ENCODE results near the gene CMIP. TPM values are rescaled to one million over a fixed set of nuclear protein-coding genes. Genes with fewer than 3 reads are reported as not detected.
A peak's percentile ranks its signal among the peaks of the same experiment; 100 is the strongest.

Gene CMIP
- total RNA-seq, 3 donors from 2014 or later = 73.3 to 127 (median 79.8) TPM

- peaks cover 17% of the 10 kb centered on the region for H3K4me1 ChIP-seq (ENCODE audit: low read depth)
- no peaks in the 10 kb centered on the region for H3K36me3 ChIP-seq (ENCODE audit: low read depth)
- no peaks in the 10 kb centered on the region for H3K9me3 ChIP-seq
- DNase-seq (peak in 1 of 3 donors; percentile 25), ATAC-seq (no peak)
- TF ChIP-seq, protein P1, sequence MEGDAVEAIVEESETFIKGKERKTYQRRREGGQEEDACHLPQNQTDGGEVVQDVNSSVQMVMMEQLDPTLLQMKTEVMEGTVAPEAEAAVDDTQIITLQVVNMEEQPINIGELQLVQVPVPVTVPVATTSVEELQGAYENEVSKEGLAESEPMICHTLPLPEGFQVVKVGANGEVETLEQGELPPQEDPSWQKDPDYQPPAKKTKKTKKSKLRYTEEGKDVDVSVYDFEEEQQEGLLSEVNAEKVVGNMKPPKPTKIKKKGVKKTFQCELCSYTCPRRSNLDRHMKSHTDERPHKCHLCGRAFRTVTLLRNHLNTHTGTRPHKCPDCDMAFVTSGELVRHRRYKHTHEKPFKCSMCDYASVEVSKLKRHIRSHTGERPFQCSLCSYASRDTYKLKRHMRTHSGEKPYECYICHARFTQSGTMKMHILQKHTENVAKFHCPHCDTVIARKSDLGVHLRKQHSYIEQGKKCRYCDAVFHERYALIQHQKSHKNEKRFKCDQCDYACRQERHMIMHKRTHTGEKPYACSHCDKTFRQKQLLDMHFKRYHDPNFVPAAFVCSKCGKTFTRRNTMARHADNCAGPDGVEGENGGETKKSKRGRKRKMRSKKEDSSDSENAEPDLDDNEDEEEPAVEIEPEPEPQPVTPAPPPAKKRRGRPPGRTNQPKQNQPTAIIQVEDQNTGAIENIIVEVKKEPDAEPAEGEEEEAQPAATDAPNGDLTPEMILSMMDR (IDR thresholded peaks at IDR 0.05) = no peak
- intact Hi-C loops (cut with DNase I, micrococcal nuclease) = no loop called here
- no peak overlapping the region for H3K4me3 ChIP-seq
These were observed 64.8 kb downstream of the CMIP start for GRCh38 chr16:81509404-81509803.

- ATAC-seq = no peak
- intact Hi-C loops (cut with DNase I, micrococcal nuclease) = no loop called here
- TF ChIP-seq, protein P1 (IDR thresholded peaks at IDR 0.05) = no peak
- Histone ChIP-seq H3K9me3 (no peaks in the 10 kb centered on the region), H3K4me1 (ENCODE audit: low read depth) (peaks cover 17% of the 10 kb centered on the region), H3K36me3 (ENCODE audit: low read depth) (no peaks in the 10 kb centered on the region), H3K4me3 (no peak overlapping the region)
- DNase-seq = peak in 1 of 3 donors; percentile 31
These were observed 65.4 kb downstream of the CMIP start for GRCh38 chr16:81510016-81510415.

DNA sequence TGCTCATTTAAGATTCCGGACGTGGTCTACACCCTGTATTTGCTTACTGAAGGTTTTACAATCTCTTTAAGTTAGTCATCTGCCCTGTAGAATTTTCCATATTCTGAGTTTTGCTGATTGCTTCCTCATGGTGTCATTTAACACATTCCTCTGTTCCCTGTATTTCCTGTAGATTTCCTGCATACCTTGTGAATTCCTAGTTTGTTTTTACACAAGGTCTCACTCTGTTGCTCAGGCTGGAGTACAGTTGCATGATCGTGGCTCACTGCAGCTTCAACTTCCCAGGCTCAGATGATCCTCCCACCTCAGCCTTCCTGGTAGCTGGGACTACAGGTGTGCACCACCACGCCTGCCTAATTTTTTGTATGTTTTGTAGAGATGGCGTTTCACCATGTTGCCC is 66.8 kb downstream of the CMIP start:
- intact Hi-C loops (cut with DNase I, micrococcal nuclease) = no loop called here
- ATAC-seq = peak; percentile 73
- TF ChIP-seq, protein P1 (IDR thresholded peaks at IDR 0.05) = no peak

DNA sequence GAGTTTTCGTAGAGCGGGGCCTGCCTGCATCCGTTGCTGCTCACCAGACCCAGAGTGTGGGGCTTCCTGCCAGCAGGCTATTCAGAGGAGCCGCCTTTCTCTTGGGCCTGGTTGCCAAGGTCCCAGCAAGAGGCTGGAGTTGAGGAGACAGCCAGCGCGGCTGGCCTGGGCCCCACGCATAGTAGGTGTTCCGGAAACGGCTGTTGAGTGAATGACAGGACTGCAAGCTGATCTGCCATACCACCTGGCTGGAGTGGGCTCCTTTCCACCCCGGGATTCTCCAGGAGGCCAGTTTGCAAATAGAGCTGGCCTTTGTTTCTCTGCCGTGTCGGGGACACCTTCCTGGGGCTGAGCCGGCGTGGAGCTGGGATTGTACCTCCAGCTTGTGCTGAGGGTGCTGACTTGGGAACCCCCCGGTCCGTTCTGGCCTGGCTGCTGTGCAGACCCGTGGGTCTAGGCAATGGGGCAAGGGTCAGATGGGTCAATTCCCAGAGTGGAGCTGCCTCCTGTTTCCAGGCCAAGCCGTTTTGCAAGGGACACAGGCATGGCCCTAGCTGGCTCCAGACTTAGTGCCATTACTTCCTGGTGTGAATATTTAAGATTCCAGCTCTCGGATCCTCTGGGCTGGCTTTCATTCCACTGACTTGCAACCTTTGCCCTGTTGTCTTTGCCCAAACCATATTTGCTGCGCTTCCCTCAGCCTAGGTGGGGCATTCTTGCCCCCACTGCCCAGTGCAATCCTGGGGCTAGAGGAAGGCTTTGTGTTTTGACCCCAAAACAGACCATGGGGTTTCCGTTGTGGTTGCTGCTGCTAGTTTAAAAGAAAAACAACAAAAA is 68.8 kb downstream of the CMIP start:
- Histone ChIP-seq H3K4me3 (no peak overlapping the region), H3K4me1 (ENCODE audit: low read depth) (peaks cover 17% of the 10 kb centered on the region), H3K36me3 (ENCODE audit: low read depth) (no peaks in the 10 kb centered on the region), H3K9me3 (no peaks in the 10 kb centered on the region)
- ATAC-seq (peak; percentile 58), DNase-seq (peak in 1 of 3 donors; percentile 67)
- intact Hi-C loops (cut with DNase I, micrococcal nuclease) = no loop called here
- TF ChIP-seq, protein P1 (IDR thresholded peaks at IDR 0.05) = no peak

More for the DNA sequence above, 66.8 kb downstream of the CMIP start:
- no peaks in the 10 kb centered on the region for H3K36me3 ChIP-seq (ENCODE audit: low read depth)
- DNase-seq = no peak
- H3K9me3 ChIP-seq = no peaks in the 10 kb centered on the region
- H3K4me3 ChIP-seq = no peak overlapping the region
- H3K4me1 ChIP-seq (ENCODE audit: low read depth) = peaks cover 17% of the 10 kb centered on the region

- TF ChIP-seq, protein P1 (IDR thresholded peaks at IDR 0.05) = no peak
- ATAC-seq = peak; percentile 51
- peaks cover 17% of the 10 kb centered on the region for H3K4me1 ChIP-seq (ENCODE audit: low read depth)
These were observed 69.5 kb downstream of the CMIP start for GRCh38 chr16:81514041-81514559.

More at GRCh38 chr16:81514041-81514559, 69.5 kb downstream of the CMIP start:
- H3K36me3 ChIP-seq (ENCODE audit: low read depth) = no peaks in the 10 kb centered on the region
- no peaks in the 10 kb centered on the region for H3K9me3 ChIP-seq
- intact Hi-C loops (cut with DNase I, micrococcal nuclease) = no loop called here
- DNase-seq = peak in 1 of 3 donors; percentile 62
- H3K4me3 ChIP-seq = no peak overlapping the region

All from mucosa of descending colon (tissue), 3 donors.